GM21367 (cell line): ENCODE measurements around the gene SCAMP4.
"Not testable (repeated sequence)": the region's sequence is repeated elsewhere in the genome, so short reads cannot be mapped to it uniquely, and the experiment has no call there.

ENCODE experiments used
- ATAC-seq: cut with Tn5 transposase; IDR thresholded peaks from one replicate; pipeline ENCODE4 v1.9.1; 2021; ENCODE audit not compliant: unreplicated experiment

SCAMP4 gene

GRCh38 chr19:1882089-1882785 lies 23.0 kb upstream of the SCAMP4 start:
- ATAC-seq: no peak

GRCh38 chr19:1882786-1883692 lies 22.2 kb upstream of the SCAMP4 start:
- ATAC-seq: no peak

- no peak for ATAC-seq
Measured at GRCh38 chr19:1883784-1884183, 21.4 kb upstream of the SCAMP4 start.

- no peak for ATAC-seq
Measured at GRCh38 chr19:1884291-1884718, 20.9 kb upstream of the SCAMP4 start.

GRCh38 chr19:1884719-1885334 lies 20.4 kb upstream of the SCAMP4 start:
- ATAC-seq: no peak

GRCh38 chr19:1885398-1886119 lies 19.6 kb upstream of the SCAMP4 start, which contains the start of gene ABHD17A:
Gene ABHD17A (minus strand): TSS chr19:1885496. CDS start chr19:1881566, 3,930 bp downstream.
- peak; percentile 54 for ATAC-seq

- not testable (repeated sequence) for ATAC-seq
Measured at GRCh38 chr19:1886360-1886759, 18.8 kb upstream of the SCAMP4 start.

- no peak for ATAC-seq
Measured at GRCh38 chr19:1888385-1888784, 16.8 kb upstream of the SCAMP4 start.

GRCh38 chr19:1889907-1890306 lies 15.3 kb upstream of the SCAMP4 start:
- no peak for ATAC-seq

- ATAC-seq: no peak
Measured at GRCh38 chr19:1893791-1894190, 11.4 kb upstream of the SCAMP4 start.

GRCh38 chr19:1896508-1896907 lies 8.7 kb upstream of the SCAMP4 start:
- ATAC-seq: no peak

GRCh38 chr19:1901940-1902404 lies 3.2 kb upstream of the SCAMP4 start:
- no peak for ATAC-seq

- no peak for ATAC-seq
Measured at GRCh38 chr19:1902923-1903322, 2.3 kb upstream of the SCAMP4 start.

GRCh38 chr19:1904860-1905109 lies 414 bp upstream of the SCAMP4 start:
- no peak for ATAC-seq

- ATAC-seq: no peak
Measured at GRCh38 chr19:1905863-1906375, 720 bp downstream of the SCAMP4 start.

- no peak for ATAC-seq
Measured at GRCh38 chr19:1906985-1907562, 1.9 kb downstream of the SCAMP4 start.

- ATAC-seq: no peak
Measured at GRCh38 chr19:1907563-1908363, 2.6 kb downstream of the SCAMP4 start.

GRCh38 chr19:1908364-1908678 lies 3.1 kb downstream of the SCAMP4 start:
- ATAC-seq: no peak

GRCh38 chr19:1909761-1910080 lies 4.5 kb downstream of the SCAMP4 start:
- ATAC-seq: no peak

GRCh38 chr19:1910177-1910576 lies 5.0 kb downstream of the SCAMP4 start:
- no peak for ATAC-seq
